Stimulated activated CD8-positive, alpha-beta memory T cell treated with anti-CD3 and anti-CD28 coated beads, Interleukin-4, amount 100 ng/mL, for 48 hours (primary cell): ENCODE results near the gene LRRC23.
A peak's percentile ranks its signal among the peaks of the same experiment; 100 is the strongest.

Experiments used
- DNase-seq: peaks from one replicate; pipeline ENCODE4 v3.0.0-alpha.2; 2020

The LRRC23 gene

GRCh38 chr12:6959058-6959804, 54.6 kb downstream of the LRRC23 start:
- DNase-seq, result peak; percentile 73

- DNase-seq, result no peak
Observed at GRCh38 chr12:6959805-6960592, 55.4 kb downstream of the LRRC23 start.

- peak; percentile 54 for DNase-seq
Observed at GRCh38 chr12:6960593-6961277, 56.1 kb downstream of the LRRC23 start.

GRCh38 chr12:6961278-6961694, 56.7 kb downstream of the LRRC23 start:
- DNase-seq, result peak; percentile 95

- peak; percentile 73 for DNase-seq
Observed at GRCh38 chr12:6961695-6962284, 57.2 kb downstream of the LRRC23 start.

GRCh38 chr12:6962285-6963015, 57.8 kb downstream of the LRRC23 start:
- no peak for DNase-seq

- DNase-seq, result no peak
Observed at GRCh38 chr12:6963016-6963731, 58.6 kb downstream of the LRRC23 start.
